Endothelial cell (in vitro differentiated cells): ENCODE measurements around the gene RPL36A. TPM values are rescaled to one million over a fixed set of nuclear protein-coding genes. Genes with fewer than 3 reads are reported as not detected.

Experiments used
- DNase-seq: peaks from one replicate; pipeline ENCODE4 v3.0.0; 2021; ENCODE audit warnings: low spot score
- H3K27ac Mint-ChIP-seq: one replicate; pipeline ENCODE4 v1.8.0; 2021; ENCODE audit warnings: mixed read lengths, inconsistent platforms; ENCODE audit not compliant: unreplicated experiment
- H3K27me3 Mint-ChIP-seq: one replicate; pipeline ENCODE4 v1.8.0; 2021; ENCODE audit warnings: mild to moderate bottlenecking, moderate library complexity, mixed read lengths, inconsistent platforms; ENCODE audit not compliant: unreplicated experiment
- H3K36me3 Mint-ChIP-seq: one replicate; pipeline ENCODE4 v1.8.0; 2021; ENCODE audit warnings: mild to moderate bottlenecking, low read depth, mixed read lengths, inconsistent platforms; ENCODE audit not compliant: unreplicated experiment
- H3K4me1 Mint-ChIP-seq: one replicate; pipeline ENCODE4 v1.8.0; 2021; ENCODE audit warnings: mild to moderate bottlenecking, mixed read lengths, inconsistent platforms; ENCODE audit not compliant: unreplicated experiment
- H3K4me3 Mint-ChIP-seq: one replicate; pipeline ENCODE4 v1.8.0; 2021; ENCODE audit warnings: mild to moderate bottlenecking, mixed read lengths, inconsistent platforms; ENCODE audit not compliant: unreplicated experiment
- H3K9me3 Mint-ChIP-seq: one replicate; pipeline ENCODE4 v1.8.0; 2021; ENCODE audit warnings: mixed read lengths, inconsistent platforms; ENCODE audit not compliant: unreplicated experiment
- CTCF ChIP-seq: fragments of 200-600 bp; sonication (generic); IDR thresholded peaks from one replicate; pipeline ENCODE4 v1.5.0; 2021; ENCODE audit warnings: antibody characterized with exemption; ENCODE audit not compliant: unreplicated experiment
- total RNA-seq: library from RNA; stranded (reverse); fragmentation: NEBNext Ultra II Directional; extraction: Animal tissue kit (Norgen Biotek cat#: 25700); gene quantifications from one replicate; pipeline ENCODE4 v1.2.1, GENCODE V29; 2021; ENCODE audit not compliant: unreplicated experiment

The RPL36A gene
- total RNA-seq, 1 donor from 2014 or later = 225 TPM

DNA sequence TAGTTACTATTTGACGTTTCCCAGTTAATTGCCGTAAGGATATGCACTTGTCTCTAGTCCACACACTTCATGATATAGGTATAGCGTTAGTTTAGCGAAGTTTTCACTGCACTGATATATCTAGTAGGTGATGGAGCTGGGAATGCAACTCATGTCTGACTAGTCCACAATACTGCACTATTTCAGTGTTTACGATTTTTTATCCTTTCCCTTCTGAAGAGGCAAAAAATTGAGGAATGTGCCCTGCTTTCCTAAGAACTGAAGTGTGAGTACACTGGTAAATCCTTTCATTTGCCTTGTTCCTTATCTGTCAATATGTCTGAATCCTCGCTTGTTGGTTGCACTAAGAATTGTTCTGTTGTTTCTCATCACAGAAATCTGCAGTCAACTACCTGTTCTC, 1.0 kb downstream of the RPL36A start:
- peak overlapping the region; percentile 92 for H3K27ac Mint-ChIP-seq
- H3K4me1 Mint-ChIP-seq = peaks cover 3% of the 10 kb centered on the region
- H3K27me3 Mint-ChIP-seq = no peaks in the 10 kb centered on the region
- H3K9me3 Mint-ChIP-seq = no peaks in the 10 kb centered on the region
- H3K36me3 Mint-ChIP-seq = no peaks in the 10 kb centered on the region
- DNase-seq = no peak
- H3K4me3 Mint-ChIP-seq = peak overlapping the region; percentile 93
- no peak for TF ChIP-seq CTCF

- DNase-seq = no peak
- Mint-ChIP-seq H3K9me3 (no peaks in the 10 kb centered on the region), H3K27ac (no peak overlapping the region), H3K36me3 (no peaks in the 10 kb centered on the region), H3K4me3 (no peak overlapping the region), H3K4me1 (peaks cover 3% of the 10 kb centered on the region), H3K27me3 (no peaks in the 10 kb centered on the region)
- TF ChIP-seq CTCF = no peak
Observed at GRCh38 chrX:101393530-101394305, 2.9 kb downstream of the RPL36A start.

DNA sequence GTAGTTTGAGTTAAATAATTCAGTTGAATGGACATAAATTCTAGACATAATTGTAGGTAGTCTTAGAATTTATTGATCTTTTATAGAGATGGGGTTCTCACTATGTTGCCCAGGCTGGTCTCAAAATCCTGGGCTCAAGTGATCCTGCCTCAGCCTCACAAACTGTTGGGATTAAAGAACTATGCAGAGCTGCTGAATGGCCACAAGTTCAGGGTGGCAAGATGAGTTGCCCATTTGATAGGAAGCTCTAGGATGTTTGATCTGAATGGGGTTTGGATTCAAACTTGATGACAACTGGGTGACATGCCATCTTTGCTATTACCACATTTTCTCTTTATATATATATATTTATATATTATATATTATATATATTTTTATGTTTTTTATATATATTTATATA, 3.6 kb downstream of the RPL36A start:
- no peak for DNase-seq
- Mint-ChIP-seq H3K36me3 (no peaks in the 10 kb centered on the region), H3K4me1 (peaks cover 3% of the 10 kb centered on the region), H3K27ac (no peak overlapping the region), H3K27me3 (no peaks in the 10 kb centered on the region), H3K4me3 (no peak overlapping the region), H3K9me3 (no peaks in the 10 kb centered on the region)
- TF ChIP-seq CTCF = no peak

DNA sequence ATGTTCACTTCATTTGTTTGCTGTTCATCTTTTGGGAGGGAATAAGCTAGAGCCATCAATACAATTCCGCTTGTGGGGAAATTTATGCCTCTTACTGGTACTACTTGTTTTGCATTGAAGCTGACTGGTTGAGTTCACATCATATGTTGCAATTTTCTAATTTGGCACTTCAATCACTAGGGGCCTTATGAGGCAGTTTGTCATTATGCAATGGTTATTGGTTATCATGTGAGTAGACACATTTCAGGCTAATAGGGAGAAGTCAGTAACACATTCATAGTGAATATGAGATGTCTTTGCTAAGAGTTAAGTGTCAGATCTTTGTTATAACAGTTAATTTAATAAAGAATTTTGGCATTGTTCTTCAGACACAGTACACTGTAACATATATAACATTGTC, 5.0 kb downstream of the RPL36A start:
- no peak overlapping the region for H3K27ac Mint-ChIP-seq

More for the DNA sequence above, 5.0 kb downstream of the RPL36A start:
- Mint-ChIP-seq H3K36me3 (peaks cover 6% of the 10 kb centered on the region), H3K9me3 (no peaks in the 10 kb centered on the region), H3K4me3 (no peak overlapping the region), H3K4me1 (peaks cover 3% of the 10 kb centered on the region), H3K27me3 (no peaks in the 10 kb centered on the region)
- TF ChIP-seq CTCF = no peak
- DNase-seq = no peak
